Activated naive CD4-positive, alpha-beta T cell treated with anti-CD3 and anti-CD28 coated beads, Interleukin-2, amount 10 ng/mL, durations not matched to agents 7 days and 5 days (primary cell): Measurements from ENCODE around the gene LAMA2.

Experiments used
- CTCF ChIA-PET: fragments of 350-600 bp; sonication (Branson Sonifier 250); formaldehyde crosslinking; loops from one replicate; lab custom pipeline; 2021; ENCODE audit warnings: antibody characterized with exemption; lab: Charles Lee
- DNase-seq: peaks from one replicate; pipeline ENCODE4 v3.0.0-alpha.2; 2020
- H3K27ac Mint-ChIP-seq: one replicate; pipeline ENCODE4 v1.8.0; 2021; ENCODE audit warnings: mild to moderate bottlenecking, moderate library complexity, mixed read lengths
- H3K27me3 Mint-ChIP-seq: one replicate; pipeline ENCODE4 v1.8.0; 2021; ENCODE audit warnings: mild to moderate bottlenecking, mixed read lengths
- H3K36me3 Mint-ChIP-seq: one replicate; pipeline ENCODE4 v1.8.0; 2021; ENCODE audit warnings: mixed read lengths
- H3K4me1 Mint-ChIP-seq: one replicate; pipeline ENCODE4 v1.8.0; 2021; ENCODE audit warnings: mixed read lengths
- H3K4me3 Mint-ChIP-seq: one replicate; pipeline ENCODE4 v1.8.0; 2021; ENCODE audit warnings: mild to moderate bottlenecking, moderate library complexity, mixed read lengths
- H3K9me3 Mint-ChIP-seq: one replicate; pipeline ENCODE4 v1.8.0; 2021; ENCODE audit warnings: mixed read lengths

The LAMA2 gene

DNA sequence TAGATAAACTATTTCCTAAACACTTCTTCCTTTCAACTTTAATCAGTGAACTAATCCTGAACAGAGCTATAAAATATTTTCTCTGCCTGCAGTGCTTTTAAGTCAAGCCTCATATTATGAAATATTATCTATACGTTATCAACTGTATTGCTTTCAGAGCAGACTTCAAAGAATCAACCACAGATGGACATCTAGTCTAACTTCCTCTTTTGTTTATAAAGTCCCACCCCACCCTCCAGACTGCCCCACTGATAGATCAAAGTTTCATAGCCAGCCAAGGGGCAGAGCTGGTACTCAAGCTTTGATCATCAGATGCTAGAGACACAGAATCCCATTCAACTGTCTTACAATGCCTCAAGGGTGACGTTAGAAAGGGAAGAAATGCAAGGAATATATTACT, 308.3 kb downstream of the LAMA2 start:
- CTCF ChIA-PET: no interaction called here
- H3K4me1 Mint-ChIP-seq: no peaks in the 10 kb centered on the region
- H3K27me3 Mint-ChIP-seq: no peaks in the 10 kb centered on the region
- no peaks in the 10 kb centered on the region for H3K9me3 Mint-ChIP-seq
- DNase-seq: no peak
- no peaks in the 10 kb centered on the region for H3K36me3 Mint-ChIP-seq
- H3K4me3 Mint-ChIP-seq: no peak overlapping the region
- H3K27ac Mint-ChIP-seq: no peak overlapping the region

DNA sequence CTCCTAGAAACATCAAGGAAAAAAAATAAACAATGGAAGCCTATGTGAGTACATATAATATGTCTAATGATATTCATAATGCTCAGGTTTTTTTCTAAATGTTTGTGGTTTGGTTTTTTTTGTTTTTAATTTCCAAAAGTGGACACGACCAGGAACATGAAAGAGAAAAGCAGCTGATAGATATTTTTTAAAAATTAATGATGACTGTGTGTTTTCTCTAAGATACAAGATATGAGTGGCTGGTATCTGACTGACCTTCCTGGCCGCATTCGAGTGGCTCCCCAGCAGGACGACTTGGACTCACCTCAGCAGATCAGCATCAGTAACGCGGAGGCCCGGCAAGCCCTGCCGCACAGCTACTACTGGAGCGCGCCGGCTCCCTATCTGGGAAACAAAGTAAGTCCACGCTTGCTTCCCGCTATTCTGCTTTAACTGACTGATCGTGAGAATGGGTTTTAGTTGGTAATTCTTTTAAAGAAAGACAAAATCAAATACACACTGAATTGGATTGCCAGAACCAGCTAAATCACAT, 309.6 kb downstream of the LAMA2 start:
- CTCF ChIA-PET: no interaction called here
- H3K27me3 Mint-ChIP-seq: no peaks in the 10 kb centered on the region

GRCh38 chr6:129194306-129194941, 311.5 kb downstream of the LAMA2 start:
- Mint-ChIP-seq H3K9me3 (no peaks in the 10 kb centered on the region), H3K4me3 (no peak overlapping the region), H3K27ac (no peak overlapping the region), H3K36me3 (no peaks in the 10 kb centered on the region), H3K27me3 (no peaks in the 10 kb centered on the region), H3K4me1 (no peaks in the 10 kb centered on the region)
- CTCF ChIA-PET: no interaction called here
- DNase-seq: no peak

More for the DNA sequence above, 309.6 kb downstream of the LAMA2 start:
- Mint-ChIP-seq H3K4me3 (no peak overlapping the region), H3K4me1 (no peaks in the 10 kb centered on the region), H3K27ac (no peak overlapping the region), H3K9me3 (no peaks in the 10 kb centered on the region), H3K36me3 (no peaks in the 10 kb centered on the region)
- DNase-seq: no peak

GRCh38 chr6:129195161-129195560, 312.2 kb downstream of the LAMA2 start:
- no peaks in the 10 kb centered on the region for H3K36me3 Mint-ChIP-seq
- H3K4me3 Mint-ChIP-seq: no peak overlapping the region
- H3K27ac Mint-ChIP-seq: no peak overlapping the region
- H3K4me1 Mint-ChIP-seq: no peaks in the 10 kb centered on the region
- DNase-seq: no peak
- no peaks in the 10 kb centered on the region for H3K27me3 Mint-ChIP-seq
- CTCF ChIA-PET: no interaction called here
- no peaks in the 10 kb centered on the region for H3K9me3 Mint-ChIP-seq

- Mint-ChIP-seq H3K27ac (no peak overlapping the region), H3K4me1 (no peaks in the 10 kb centered on the region), H3K27me3 (no peaks in the 10 kb centered on the region), H3K4me3 (no peak overlapping the region), H3K36me3 (no peaks in the 10 kb centered on the region), H3K9me3 (no peaks in the 10 kb centered on the region)
- CTCF ChIA-PET: no interaction called here
- no peak for DNase-seq
Observed at GRCh38 chr6:129195643-129196042, 312.7 kb downstream of the LAMA2 start.

- H3K9me3 Mint-ChIP-seq: no peaks in the 10 kb centered on the region
- CTCF ChIA-PET: no interaction called here
- H3K27me3 Mint-ChIP-seq: no peaks in the 10 kb centered on the region
Observed at GRCh38 chr6:129197154-129197553, 314.2 kb downstream of the LAMA2 start.

GRCh38 chr6:129200151-129200550, 317.2 kb downstream of the LAMA2 start:
- CTCF ChIA-PET: no interaction called here
- no peaks in the 10 kb centered on the region for H3K36me3 Mint-ChIP-seq
- no peaks in the 10 kb centered on the region for H3K9me3 Mint-ChIP-seq
- DNase-seq: no peak
- H3K4me3 Mint-ChIP-seq: no peak overlapping the region
- no peaks in the 10 kb centered on the region for H3K27me3 Mint-ChIP-seq
- H3K27ac Mint-ChIP-seq: no peak overlapping the region
- H3K4me1 Mint-ChIP-seq: no peaks in the 10 kb centered on the region

More at GRCh38 chr6:129197154-129197553, 314.2 kb downstream of the LAMA2 start:
- DNase-seq: no peak
- H3K4me3 Mint-ChIP-seq: no peak overlapping the region
- no peaks in the 10 kb centered on the region for H3K36me3 Mint-ChIP-seq
- H3K27ac Mint-ChIP-seq: no peak overlapping the region
- H3K4me1 Mint-ChIP-seq: no peaks in the 10 kb centered on the region

DNA sequence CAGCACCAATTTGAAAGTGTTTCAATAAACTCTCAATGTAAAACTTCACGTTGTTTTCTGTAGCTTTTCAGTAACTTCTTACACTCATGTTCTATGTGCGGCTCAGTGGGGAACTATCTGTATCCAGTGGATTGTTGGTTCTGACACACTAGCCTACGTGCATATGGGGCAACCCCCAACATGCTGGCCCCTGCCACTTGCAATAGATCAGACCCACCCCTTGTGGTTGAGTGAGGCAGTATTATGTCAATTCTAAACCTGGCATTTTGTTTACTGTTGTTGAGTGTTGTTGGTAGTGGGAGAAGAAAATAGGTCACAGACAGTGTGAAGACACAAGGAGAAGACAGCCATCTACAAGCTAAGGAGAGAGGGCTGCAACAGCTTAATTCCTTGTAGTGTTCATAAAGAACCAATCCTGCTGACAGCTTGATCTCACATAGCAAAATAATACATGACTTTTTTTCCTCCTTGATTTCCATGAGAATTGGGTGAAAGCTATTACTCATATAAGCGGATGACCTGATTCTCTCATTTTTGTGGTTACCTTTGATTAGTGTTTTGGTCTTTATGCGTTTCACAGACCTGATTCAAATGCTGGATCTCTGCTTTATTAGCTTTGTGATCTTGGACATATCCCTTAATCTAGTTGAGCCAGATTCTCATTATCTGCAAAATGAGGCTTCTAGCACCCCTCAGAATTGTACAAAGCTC, 320.4 kb downstream of the LAMA2 start:
- H3K27me3 Mint-ChIP-seq: peaks cover 2% of the 10 kb centered on the region
- DNase-seq: no peak
- H3K9me3 Mint-ChIP-seq: no peaks in the 10 kb centered on the region
- H3K4me3 Mint-ChIP-seq: no peak overlapping the region
- H3K27ac Mint-ChIP-seq: no peak overlapping the region
- no peaks in the 10 kb centered on the region for H3K4me1 Mint-ChIP-seq
- no peaks in the 10 kb centered on the region for H3K36me3 Mint-ChIP-seq
- CTCF ChIA-PET: no interaction called here

DNA sequence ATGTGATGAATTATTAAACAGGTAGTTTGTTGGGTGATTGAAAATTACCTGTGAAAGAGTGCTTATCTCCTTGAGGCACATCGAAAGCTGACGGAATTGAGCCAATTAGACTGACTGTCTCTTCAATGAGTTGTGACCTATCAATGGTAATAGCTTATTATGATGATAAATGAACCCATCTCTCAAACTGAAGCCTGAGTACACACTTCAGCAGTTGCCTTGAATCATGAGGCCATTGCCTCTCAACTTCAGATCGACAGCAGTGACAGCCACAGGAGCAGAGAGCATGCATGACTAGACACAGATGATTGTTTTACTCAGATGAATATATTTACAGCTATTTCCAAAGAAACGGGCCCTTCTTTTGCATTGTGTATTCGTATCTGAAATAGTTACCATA, 323.9 kb downstream of the LAMA2 start:
- H3K36me3 Mint-ChIP-seq: no peaks in the 10 kb centered on the region
- CTCF ChIA-PET: no interaction called here

DNA sequence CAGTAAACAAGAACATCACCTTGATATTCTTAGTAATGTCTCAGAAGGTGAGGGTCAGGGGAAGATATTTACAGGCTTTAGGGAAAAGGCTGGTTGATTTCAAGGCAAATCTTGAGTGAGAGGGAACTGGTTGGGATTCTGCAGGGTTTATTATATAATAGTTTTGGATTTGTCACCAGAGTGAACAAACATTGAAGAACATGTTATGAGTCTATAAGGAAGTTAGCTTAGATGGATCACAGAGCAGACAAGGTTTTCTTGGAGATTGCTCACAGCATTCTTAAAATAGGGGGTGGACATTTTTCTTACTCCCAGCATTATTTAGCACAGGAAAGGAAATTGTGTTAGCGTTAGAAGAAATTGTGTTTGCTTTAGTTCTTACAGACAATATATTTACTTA, 324.9 kb downstream of the LAMA2 start:
- Mint-ChIP-seq H3K27ac (no peak overlapping the region), H3K27me3 (peaks cover 4% of the 10 kb centered on the region), H3K4me3 (no peak overlapping the region), H3K9me3 (no peaks in the 10 kb centered on the region), H3K36me3 (no peaks in the 10 kb centered on the region), H3K4me1 (no peaks in the 10 kb centered on the region)
- DNase-seq: no peak
- CTCF ChIA-PET: no interaction called here

More for the DNA sequence above, 323.9 kb downstream of the LAMA2 start:
- DNase-seq: no peak
- H3K27me3 Mint-ChIP-seq: peaks cover 4% of the 10 kb centered on the region
- H3K27ac Mint-ChIP-seq: no peak overlapping the region
- no peaks in the 10 kb centered on the region for H3K4me1 Mint-ChIP-seq
- no peaks in the 10 kb centered on the region for H3K9me3 Mint-ChIP-seq
- no peak overlapping the region for H3K4me3 Mint-ChIP-seq

GRCh38 chr6:129208415-129209034, 325.6 kb downstream of the LAMA2 start:
- Mint-ChIP-seq H3K36me3 (no peaks in the 10 kb centered on the region), H3K27me3 (peaks cover 4% of the 10 kb centered on the region), H3K4me3 (no peak overlapping the region), H3K9me3 (no peaks in the 10 kb centered on the region), H3K4me1 (no peaks in the 10 kb centered on the region), H3K27ac (no peak overlapping the region)
- DNase-seq: no peak
- CTCF ChIA-PET: no interaction called here

DNA sequence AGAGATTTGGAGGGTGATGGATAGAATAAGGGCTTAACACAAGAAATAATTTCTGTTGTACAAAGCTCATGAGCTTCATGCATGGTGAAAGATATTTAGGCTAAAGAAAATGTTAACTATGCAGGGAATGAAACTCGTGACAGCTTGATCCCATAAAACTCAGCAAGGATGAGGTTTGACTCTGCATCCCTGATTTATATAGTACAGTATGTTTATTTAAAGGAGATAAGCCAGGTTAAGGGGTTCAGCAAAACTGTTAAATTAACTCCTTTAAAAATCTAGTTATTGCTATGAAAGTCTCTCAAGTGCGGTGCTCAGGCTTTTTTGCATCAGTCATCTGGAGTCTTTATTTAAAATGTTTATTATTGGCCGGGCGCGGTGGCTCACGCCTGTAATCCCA, 326.4 kb downstream of the LAMA2 start:
- DNase-seq: no peak
- CTCF ChIA-PET: no interaction called here
- peaks cover 4% of the 10 kb centered on the region for H3K27me3 Mint-ChIP-seq
- H3K4me1 Mint-ChIP-seq: no peaks in the 10 kb centered on the region
- no peaks in the 10 kb centered on the region for H3K36me3 Mint-ChIP-seq
- H3K9me3 Mint-ChIP-seq: no peaks in the 10 kb centered on the region
- no peak overlapping the region for H3K27ac Mint-ChIP-seq
- H3K4me3 Mint-ChIP-seq: no peak overlapping the region

GRCh38 chr6:129210684-129211083, 327.7 kb downstream of the LAMA2 start:
- no peaks in the 10 kb centered on the region for H3K36me3 Mint-ChIP-seq
- CTCF ChIA-PET: no interaction called here

DNA sequence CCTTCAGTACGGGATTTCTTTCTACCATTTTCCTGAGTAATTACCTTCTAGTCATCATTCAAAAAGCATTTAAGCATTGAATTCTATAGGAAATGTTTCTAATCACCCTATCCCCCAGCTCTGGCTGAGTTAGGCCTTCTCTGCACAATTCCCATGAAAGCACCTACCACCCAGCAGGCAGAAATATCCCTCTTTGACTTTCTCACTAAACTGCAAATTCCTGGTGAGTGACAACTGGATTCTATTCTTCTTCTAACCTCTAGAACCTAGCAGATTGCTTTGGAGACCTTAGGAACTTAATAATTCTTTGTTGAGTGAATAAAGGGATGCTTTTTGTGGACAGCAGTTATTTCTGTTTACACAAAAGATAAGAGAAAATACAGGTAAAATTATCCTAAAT, 328.7 kb downstream of the LAMA2 start:
- H3K4me1 Mint-ChIP-seq: no peaks in the 10 kb centered on the region
- no peak for DNase-seq
- peaks cover 4% of the 10 kb centered on the region for H3K27me3 Mint-ChIP-seq
- no peak overlapping the region for H3K4me3 Mint-ChIP-seq
- H3K27ac Mint-ChIP-seq: no peak overlapping the region
- CTCF ChIA-PET: no interaction called here
- no peaks in the 10 kb centered on the region for H3K9me3 Mint-ChIP-seq
- H3K36me3 Mint-ChIP-seq: no peaks in the 10 kb centered on the region

More at GRCh38 chr6:129210684-129211083, 327.7 kb downstream of the LAMA2 start:
- Mint-ChIP-seq H3K4me3 (no peak overlapping the region), H3K4me1 (no peaks in the 10 kb centered on the region), H3K9me3 (no peaks in the 10 kb centered on the region), H3K27me3 (peaks cover 4% of the 10 kb centered on the region), H3K27ac (no peak overlapping the region)
- no peak for DNase-seq

DNA sequence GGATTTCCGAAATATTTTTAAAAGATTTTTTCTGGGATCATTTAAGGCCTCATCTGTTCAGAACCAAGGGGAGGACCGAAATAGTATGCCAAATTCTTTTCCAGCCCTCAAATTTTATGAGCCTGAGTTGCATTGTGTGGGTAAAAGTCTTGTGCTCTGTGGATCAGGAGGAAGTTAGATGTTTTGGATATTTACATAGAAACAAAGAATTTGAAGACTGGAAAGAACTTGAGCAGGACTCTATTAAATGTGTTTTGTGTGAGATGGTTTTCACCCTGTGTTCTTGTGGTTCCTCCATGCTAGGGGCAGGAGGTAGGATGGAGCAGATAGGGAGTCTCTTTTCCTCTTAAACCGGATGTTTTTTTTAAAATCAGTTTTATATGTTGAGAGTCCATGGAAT, 329.1 kb downstream of the LAMA2 start:
- H3K27me3 Mint-ChIP-seq: peaks cover 4% of the 10 kb centered on the region
- H3K27ac Mint-ChIP-seq: no peak overlapping the region
- H3K9me3 Mint-ChIP-seq: no peaks in the 10 kb centered on the region
- no peak for DNase-seq
- H3K4me1 Mint-ChIP-seq: no peaks in the 10 kb centered on the region
- H3K4me3 Mint-ChIP-seq: no peak overlapping the region
- H3K36me3 Mint-ChIP-seq: no peaks in the 10 kb centered on the region
- CTCF ChIA-PET: no interaction called here
